Right renal pelvis (tissue), 4 donors: ENCODE data around the gene EMID1. TPM values are rescaled to one million over a fixed set of nuclear protein-coding genes. Genes with fewer than 3 reads are reported as not detected.

Experiments used
- DNase-seq, 4 donors: peaks; one replicate each; pipeline ENCODE4 v3.0.0-alpha.2; 2013; ENCODE audit warnings: low read depth in 4 of 4, low spot score in 3 of 4, missing footprints in 1 of 4
- polyA plus RNA-seq, 4 donors: library from polyadenylated mRNA; unstranded; fragments of 120-200 nt; gene quantifications; one replicate each; pipeline ENCODE4 v1.2.1, GENCODE V29; 2013; ENCODE audit not compliant: insufficient read length in 4 of 4

EMID1 gene
- polyA plus RNA-seq, 4 donors: 73.9 to 115 (median 78.5) TPM

GRCh38 chr22:29256606-29257325 lies 51.1 kb downstream of the EMID1 start:
- DNase-seq: no peak

GRCh38 chr22:29257751-29258181 lies 52.1 kb downstream of the EMID1 start:
- DNase-seq: no peak

GRCh38 chr22:29258407-29259252 lies 52.9 kb downstream of the EMID1 start:
- no peak for DNase-seq

GRCh38 chr22:29259253-29259899 lies 53.7 kb downstream of the EMID1 start:
- DNase-seq: no peak

GRCh38 chr22:29260031-29260560 lies 54.4 kb downstream of the EMID1 start:
- no peak for DNase-seq

GRCh38 chr22:29260601-29261315 lies 55.1 kb downstream of the EMID1 start:
- DNase-seq: no peak

- no peak for DNase-seq
Measured at GRCh38 chr22:29263791-29264276, 58.1 kb downstream of the EMID1 start.

GRCh38 chr22:29265305-29265704 lies 59.6 kb downstream of the EMID1 start:
- DNase-seq: no peak

- DNase-seq: no peak
Measured at GRCh38 chr22:29265929-29266328, 60.2 kb downstream of the EMID1 start.

GRCh38 chr22:29266564-29267461 lies 61.1 kb downstream of the EMID1 start:
- DNase-seq: no peak

- DNase-seq: no peak
Measured at GRCh38 chr22:29267462-29267857, 61.8 kb downstream of the EMID1 start.

GRCh38 chr22:29267858-29268510 lies 62.3 kb downstream of the EMID1 start, which contains the start of the genes EWSR1 and RHBDD3:
TSS of gene EWSR1 (plus strand) at chr22:29268268. CDS start at chr22:29268337, 69 bp downstream.
TSS of gene RHBDD3 (minus strand) at chr22:29267981. CDS start at chr22:29265626, 2,355 bp downstream.
- DNase-seq: peak; percentile 89 to 99 (median 90)

GRCh38 chr22:29268511-29269229 lies 63.0 kb downstream of the EMID1 start:
- peak in 2 of 4 donors; percentile 18 to 36 for DNase-seq

- DNase-seq: no peak
Measured at GRCh38 chr22:29269230-29269604, 63.5 kb downstream of the EMID1 start.

GRCh38 chr22:29269731-29270474 lies 64.2 kb downstream of the EMID1 start:
- no peak for DNase-seq

- no peak for DNase-seq
Measured at GRCh38 chr22:29270475-29271271, 65.0 kb downstream of the EMID1 start.
